NCI-H2107 (cell line): ENCODE measurements around the gene NCLN.
"Not testable (repeated sequence)": the region's sequence is repeated elsewhere in the genome, so short reads cannot be mapped to it uniquely, and the experiment has no call there.

Source experiments
- DNase-seq: peaks from one replicate; lab custom pipeline; 2025; lab: John Stamatoyannopoulos, UW

Gene NCLN

GRCh38 chr19:3225169-3225485, 39.4 kb downstream of the NCLN start:
- DNase-seq = no peak

- no peak for DNase-seq
Observed at GRCh38 chr19:3225677-3226093, 40.0 kb downstream of the NCLN start.

- no peak for DNase-seq
Observed at GRCh38 chr19:3227054-3227626, 41.4 kb downstream of the NCLN start.

- no peak for DNase-seq
Observed at GRCh38 chr19:3229346-3229743, 43.6 kb downstream of the NCLN start.

- no peak for DNase-seq
Observed at GRCh38 chr19:3229888-3230496, 44.3 kb downstream of the NCLN start.

GRCh38 chr19:3231288-3231687, 45.6 kb downstream of the NCLN start:
- DNase-seq = no peak

GRCh38 chr19:3233116-3233515, 47.4 kb downstream of the NCLN start:
- no peak for DNase-seq

GRCh38 chr19:3233831-3234230, 48.1 kb downstream of the NCLN start:
- DNase-seq = no peak

GRCh38 chr19:3234800-3235199, 49.1 kb downstream of the NCLN start:
- no peak for DNase-seq

GRCh38 chr19:3235604-3236003, 49.9 kb downstream of the NCLN start:
- not testable (repeated sequence) for DNase-seq

GRCh38 chr19:3236272-3236671, 50.5 kb downstream of the NCLN start:
- no peak for DNase-seq

- no peak for DNase-seq
Observed at GRCh38 chr19:3238066-3238561, 52.4 kb downstream of the NCLN start.

- DNase-seq = no peak
Observed at GRCh38 chr19:3239367-3239766, 53.6 kb downstream of the NCLN start.

- DNase-seq = no peak
Observed at GRCh38 chr19:3243819-3244700, 58.3 kb downstream of the NCLN start.

- no peak for DNase-seq
Observed at GRCh38 chr19:3245050-3245449, 59.3 kb downstream of the NCLN start.

- DNase-seq = no peak
Observed at GRCh38 chr19:3248728-3249326, 63.1 kb downstream of the NCLN start.

GRCh38 chr19:3249408-3249807, 63.7 kb downstream of the NCLN start:
- DNase-seq = no peak

GRCh38 chr19:3250675-3251074, 64.9 kb downstream of the NCLN start:
- no peak for DNase-seq

- DNase-seq = no peak
Observed at GRCh38 chr19:3251229-3251628, 65.5 kb downstream of the NCLN start.

GRCh38 chr19:3252650-3253049, 66.9 kb downstream of the NCLN start:
- no peak for DNase-seq

GRCh38 chr19:3253270-3253669, 67.5 kb downstream of the NCLN start:
- DNase-seq = no peak

- no peak for DNase-seq
Observed at GRCh38 chr19:3254520-3254919, 68.8 kb downstream of the NCLN start.

- no peak for DNase-seq
Observed at GRCh38 chr19:3257071-3257470, 71.3 kb downstream of the NCLN start.
